HL-60 (cell line): Measurements from ENCODE around the gene AMPD1.

Experiments
- POLR2AphosphoS5 ChIP-seq: IDR thresholded peaks from 2 replicates; pipeline ENCODE4 v1.6.1; 2012; ENCODE audit warnings: low read depth
- TF ChIP-seq, protein P1 (sequence below): IDR thresholded peaks from one replicate; pipeline ENCODE4 v1.5.1; 2011; ENCODE audit warnings: low read length, control low read depth, inconsistent platforms; ENCODE audit not compliant: insufficient read depth

DNA sequence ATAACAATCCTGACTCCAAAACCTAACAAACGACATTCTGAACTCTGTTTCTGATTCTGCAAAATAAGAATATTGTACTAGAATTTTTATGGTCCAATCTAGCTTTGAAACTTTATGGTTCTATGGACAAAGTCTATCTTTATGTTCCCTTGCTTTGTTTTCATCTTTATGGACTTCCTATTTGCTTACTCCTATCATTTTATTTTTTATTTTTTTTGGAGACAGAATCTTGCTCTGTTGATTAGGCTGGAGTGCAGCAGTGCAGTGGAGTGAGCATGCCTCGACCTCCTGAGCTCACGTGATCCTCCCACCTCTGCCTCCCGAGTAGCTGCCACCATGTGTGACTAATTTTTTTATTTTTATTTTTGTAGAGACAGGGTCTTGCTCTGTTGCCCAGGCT is 17.6 kb upstream of the AMPD1 start:
- no peak for TF ChIP-seq POLR2AphosphoS5
- TF ChIP-seq, protein P1, sequence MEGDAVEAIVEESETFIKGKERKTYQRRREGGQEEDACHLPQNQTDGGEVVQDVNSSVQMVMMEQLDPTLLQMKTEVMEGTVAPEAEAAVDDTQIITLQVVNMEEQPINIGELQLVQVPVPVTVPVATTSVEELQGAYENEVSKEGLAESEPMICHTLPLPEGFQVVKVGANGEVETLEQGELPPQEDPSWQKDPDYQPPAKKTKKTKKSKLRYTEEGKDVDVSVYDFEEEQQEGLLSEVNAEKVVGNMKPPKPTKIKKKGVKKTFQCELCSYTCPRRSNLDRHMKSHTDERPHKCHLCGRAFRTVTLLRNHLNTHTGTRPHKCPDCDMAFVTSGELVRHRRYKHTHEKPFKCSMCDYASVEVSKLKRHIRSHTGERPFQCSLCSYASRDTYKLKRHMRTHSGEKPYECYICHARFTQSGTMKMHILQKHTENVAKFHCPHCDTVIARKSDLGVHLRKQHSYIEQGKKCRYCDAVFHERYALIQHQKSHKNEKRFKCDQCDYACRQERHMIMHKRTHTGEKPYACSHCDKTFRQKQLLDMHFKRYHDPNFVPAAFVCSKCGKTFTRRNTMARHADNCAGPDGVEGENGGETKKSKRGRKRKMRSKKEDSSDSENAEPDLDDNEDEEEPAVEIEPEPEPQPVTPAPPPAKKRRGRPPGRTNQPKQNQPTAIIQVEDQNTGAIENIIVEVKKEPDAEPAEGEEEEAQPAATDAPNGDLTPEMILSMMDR: no peak
